Stimulated activated CD8-positive, alpha-beta memory T cell treated with anti-CD3 and anti-CD28 coated beads, Interleukin-7, amount 100 ng/mL, for 48 hours (primary cell): ENCODE measurements around the gene SLC2A2.

Experiments used
- DNase-seq, 2 donors: peaks; one replicate each; pipeline ENCODE4 v3.0.0-alpha.2; 2020; ENCODE audit warnings: low read depth in 1 of 2; ENCODE audit errors: extremely low read depth in 1 of 2

The SLC2A2 gene

DNA sequence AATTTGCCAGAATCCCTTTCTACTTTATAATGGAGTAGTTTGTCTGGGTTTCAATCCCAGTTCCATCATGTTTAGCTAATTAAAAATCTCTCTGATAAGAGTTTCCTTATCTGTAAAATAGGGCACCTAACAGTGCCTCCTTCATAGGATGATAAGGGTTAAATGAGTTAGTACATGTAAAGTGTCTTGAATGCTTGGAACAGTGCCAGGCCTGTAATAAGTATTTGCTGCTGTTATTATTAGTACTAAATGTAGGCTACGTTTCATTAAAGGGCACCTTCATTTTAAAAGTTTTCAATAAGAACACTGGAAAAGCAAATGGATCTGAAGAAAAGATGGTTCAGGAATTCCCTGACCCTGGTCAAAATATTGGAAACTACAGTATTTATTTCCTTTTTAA is 11.8 kb upstream of the SLC2A2 start:
- DNase-seq, result no peak

DNA sequence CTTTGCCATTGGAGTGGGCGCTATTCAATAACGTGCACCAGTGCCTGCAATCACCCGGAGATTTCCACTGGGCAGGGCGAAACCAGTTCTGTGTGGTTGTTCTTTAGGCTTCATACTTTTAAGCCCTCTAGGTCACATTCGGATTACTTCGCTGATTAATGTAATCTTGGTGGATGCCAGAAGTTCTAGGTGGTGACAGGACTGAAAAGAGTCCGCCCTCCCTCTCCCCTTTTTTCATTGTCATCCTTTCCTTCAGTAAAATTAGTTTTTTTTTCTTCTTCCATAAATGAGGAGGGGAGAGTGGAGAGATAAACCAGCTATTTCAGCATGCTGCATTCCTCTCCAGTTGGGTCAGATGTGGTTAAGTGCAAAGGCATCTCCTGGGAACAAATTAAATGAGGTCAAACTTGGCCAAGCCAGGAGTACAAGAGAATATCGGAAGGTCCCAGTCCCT is 2.3 kb upstream of the SLC2A2 start:
- DNase-seq, result no peak

GRCh38 chr3:171028025-171028778 is 1.7 kb upstream of the SLC2A2 start:
- DNase-seq, result peak; percentile 22 to 52

- DNase-seq, result no peak
These were observed 3.0 kb downstream of the SLC2A2 start for GRCh38 chr3:171023566-171023965.

- no peak for DNase-seq
These were observed 5.1 kb downstream of the SLC2A2 start for GRCh38 chr3:171021377-171021776.

- no peak for DNase-seq
These were observed 8.2 kb downstream of the SLC2A2 start for GRCh38 chr3:171018156-171018935.

DNA sequence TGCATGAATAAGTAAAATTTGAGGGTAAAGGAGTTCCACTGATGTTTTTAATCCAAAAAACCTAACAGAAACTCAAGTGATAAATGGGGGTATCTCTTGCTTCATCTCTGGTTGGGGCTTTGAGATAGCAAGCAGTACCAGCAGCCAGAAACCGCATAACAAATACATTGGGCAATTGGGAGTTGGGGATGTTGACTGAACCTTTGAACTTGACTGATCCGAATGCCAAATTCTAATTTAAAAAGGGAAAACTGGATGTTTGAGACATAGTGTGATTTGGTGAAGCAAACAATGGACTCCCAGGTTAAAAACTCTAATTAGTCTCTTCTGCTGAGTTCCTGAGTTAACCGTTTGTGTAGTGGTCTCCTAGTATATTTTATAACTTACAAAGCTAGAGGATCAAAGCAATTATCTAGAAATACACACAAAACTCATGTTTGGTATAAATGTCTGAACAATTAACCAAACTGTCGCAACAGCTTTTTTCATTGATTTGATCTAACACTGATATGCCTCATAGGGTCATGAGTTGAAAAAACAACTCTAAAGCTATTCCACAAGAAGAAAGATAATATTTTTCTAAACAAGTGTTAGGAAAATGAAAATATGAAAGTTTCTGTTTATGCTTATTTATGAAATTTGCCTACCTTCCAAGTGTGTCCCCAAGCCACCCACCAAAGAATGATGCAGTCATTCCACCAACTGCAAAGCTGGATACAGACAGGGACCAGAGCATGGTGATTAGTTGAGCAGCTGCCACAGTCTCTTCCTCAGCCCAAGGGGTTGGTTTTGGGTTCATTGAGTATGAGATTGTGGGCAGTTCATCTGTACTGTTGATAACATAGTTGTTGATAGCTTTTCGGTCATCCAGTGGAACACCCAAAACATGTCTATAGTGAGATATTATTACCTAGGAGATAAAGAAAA is 12.4 kb downstream of the SLC2A2 start:
- DNase-seq, result no peak

DNA sequence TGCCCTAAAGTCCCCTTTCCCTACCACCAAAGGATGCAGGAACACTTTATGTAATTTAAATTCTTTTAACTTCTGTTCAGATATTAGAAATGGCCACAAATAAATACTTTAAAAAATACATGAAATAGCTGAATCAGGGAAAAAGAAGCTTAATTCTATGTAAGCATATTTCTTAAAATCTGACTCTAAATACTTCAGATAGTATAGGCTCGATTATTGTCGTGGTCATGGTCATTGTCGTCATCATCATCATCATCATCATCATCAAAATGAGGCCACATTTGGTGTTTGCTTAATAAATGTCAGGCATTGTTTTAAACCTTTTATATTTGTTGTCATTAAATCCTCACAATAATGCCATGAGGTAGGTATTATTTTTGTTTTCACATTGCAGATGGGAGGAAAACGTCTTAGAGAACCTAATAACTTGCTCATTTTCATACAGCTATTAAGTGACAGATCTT is 14.6 kb downstream of the SLC2A2 start:
- DNase-seq, result no peak

DNA sequence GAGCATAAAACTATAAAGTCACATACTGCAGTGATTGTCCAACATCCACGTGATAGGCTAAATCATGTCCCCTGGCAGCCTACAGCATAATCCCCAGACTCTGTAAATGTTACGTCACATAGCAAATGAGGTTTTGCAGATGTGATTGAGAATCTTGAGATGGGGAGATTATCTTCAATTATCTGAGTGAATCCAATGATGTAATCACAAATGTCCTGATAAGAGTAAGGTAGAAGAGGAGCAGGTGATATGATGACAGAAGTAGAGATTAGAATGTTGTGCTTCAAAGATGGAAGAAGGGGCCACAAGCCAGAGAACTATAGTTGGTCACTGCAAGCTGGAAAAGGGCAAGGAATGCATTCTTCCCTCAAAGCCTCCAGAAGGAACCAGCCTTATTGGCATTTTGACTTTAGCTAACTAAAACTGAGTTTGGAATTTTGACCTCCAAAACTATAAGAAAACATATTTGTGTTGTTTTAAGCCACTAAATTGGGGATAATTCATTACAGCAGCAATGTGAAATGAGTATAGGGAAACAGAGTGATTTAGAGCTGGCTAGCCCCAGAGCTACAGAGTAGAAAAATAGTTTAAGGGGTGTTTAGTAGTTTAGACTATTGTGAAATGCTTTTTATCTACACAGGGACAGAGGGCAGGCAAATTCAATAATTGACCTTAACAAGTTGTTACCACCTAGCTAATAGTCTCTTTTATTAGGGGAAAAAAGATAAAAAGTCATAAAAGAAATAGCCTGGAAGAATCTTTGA is 15.2 kb downstream of the SLC2A2 start:
- DNase-seq, result no peak

DNA sequence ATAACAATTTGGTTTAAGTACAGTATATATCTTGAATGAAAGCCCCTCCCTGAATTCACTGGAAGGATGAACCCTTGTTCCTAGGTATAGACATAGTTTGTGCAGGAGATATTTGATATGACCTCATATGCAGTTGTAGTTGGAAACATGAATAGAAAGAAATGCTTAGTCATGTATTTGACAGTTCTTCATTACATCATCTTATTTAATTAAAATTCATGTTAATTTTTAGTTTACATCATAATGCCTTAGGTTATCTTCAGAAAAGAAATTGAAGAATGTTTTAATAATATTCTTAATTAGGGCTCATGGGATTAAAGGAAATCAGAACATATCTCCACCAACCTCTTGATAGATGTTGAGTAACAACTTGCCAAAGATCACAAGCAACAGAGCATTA is 19.2 kb downstream of the SLC2A2 start:
- DNase-seq, result no peak

- no peak for DNase-seq
These were observed 20.9 kb downstream of the SLC2A2 start for GRCh38 chr3:171005648-171006047.

GRCh38 chr3:171001957-171002694 is 24.4 kb downstream of the SLC2A2 start:
- no peak for DNase-seq

- no peak for DNase-seq
These were observed 25.1 kb downstream of the SLC2A2 start for GRCh38 chr3:171001250-171001893.

GRCh38 chr3:171000281-171000680 is 26.2 kb downstream of the SLC2A2 start:
- DNase-seq, result no peak

- DNase-seq, result no peak
These were observed 26.7 kb downstream of the SLC2A2 start for GRCh38 chr3:170999737-171000242.

DNA sequence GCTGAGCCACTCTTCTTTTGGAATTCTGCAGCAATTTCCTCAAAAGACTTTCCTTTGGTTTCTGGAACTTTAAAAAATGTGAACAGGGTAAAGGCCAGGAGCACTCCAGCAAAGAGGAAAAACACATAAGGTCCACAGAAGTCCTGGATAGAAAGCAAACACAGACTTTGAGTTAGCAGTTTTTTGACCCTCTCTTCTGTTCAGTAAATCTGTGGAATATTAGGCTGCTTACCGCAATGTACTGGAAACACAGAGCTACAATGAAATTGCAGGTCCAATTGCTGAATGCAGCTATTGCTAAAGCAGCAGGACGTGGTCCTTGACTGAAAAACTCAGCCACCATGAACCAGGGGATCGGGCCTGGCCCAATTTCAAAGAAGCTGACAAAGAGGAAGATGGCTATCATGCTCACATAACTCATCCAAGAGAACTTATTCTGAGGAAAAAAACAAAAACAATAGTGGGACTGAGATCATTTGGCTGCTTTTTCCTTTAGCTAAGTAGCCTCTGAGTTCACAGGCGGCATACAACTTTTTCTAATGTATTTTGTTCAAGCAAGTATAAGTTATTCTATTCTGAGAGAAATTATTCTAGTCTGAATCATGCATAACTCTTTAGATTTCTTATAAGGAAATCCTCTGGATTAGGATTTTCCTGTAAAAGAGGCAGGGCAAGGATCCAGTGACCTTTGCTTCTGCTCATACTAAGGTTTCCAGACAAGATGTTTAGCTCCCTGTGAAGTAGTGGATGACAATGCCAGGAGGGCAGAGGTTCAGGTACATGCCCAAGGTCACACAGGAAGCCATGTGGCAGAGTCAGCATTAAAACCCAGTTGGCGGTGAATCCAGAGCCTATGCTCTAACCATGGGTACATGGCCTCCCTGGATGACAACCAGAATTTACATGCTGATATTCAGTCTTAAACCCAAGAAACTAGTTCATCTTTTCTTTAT is 28.3 kb downstream of the SLC2A2 start:
- DNase-seq, result no peak

DNA sequence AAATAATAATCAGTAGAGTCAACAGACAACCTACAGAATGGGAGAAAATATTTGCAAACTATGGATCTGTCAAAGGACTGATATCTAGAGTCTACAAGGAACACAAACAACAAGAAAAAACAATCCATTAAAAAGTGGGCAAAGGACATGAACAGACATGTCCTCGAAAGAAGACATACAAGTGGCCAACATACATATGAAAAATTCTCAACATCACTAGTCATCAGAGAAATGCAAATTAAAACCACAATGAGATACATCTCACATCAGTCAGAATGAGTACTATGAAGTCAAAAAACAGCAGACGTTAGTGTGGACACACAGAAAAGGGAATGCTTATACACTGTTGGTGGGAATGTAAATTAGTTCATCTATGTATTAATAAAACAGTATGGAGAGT is 33.7 kb downstream of the SLC2A2 start:
- no peak for DNase-seq

- no peak for DNase-seq
These were observed 34.9 kb downstream of the SLC2A2 start for GRCh38 chr3:170991664-170992063.
